Measurements from ENCODE around the gene LTB4R2.

- TF ChIP-seq POLR2AphosphoS5 (IDR thresholded peaks at IDR 0.05; ENCODE audit: low read depth, low read length): no peak
- no peak for TF ChIP-seq POLR2A (IDR thresholded peaks at IDR 0.05; ENCODE audit: low read depth, low read length)
- no peak for TF ChIP-seq TAF1 (IDR thresholded peaks at IDR 0.05; ENCODE audit: low read depth, low read length)
- TF ChIP-seq PAX5 (IDR thresholded peaks at IDR 0.05; ENCODE audit: insufficient read depth, low read length, severe bottlenecking): no peak
- no peak for TF ChIP-seq SPI1 (IDR thresholded peaks at IDR 0.05; ENCODE audit: low read depth, low read length)
These were observed 12.6 kb upstream of the LTB4R2 start for GRCh38 chr14:24297190-24297964.

Measured in GM12891 (cell line).